Keratinocyte (primary cell): ENCODE data around the gene TEKTIP1.

ENCODE experiments used
- EZH2 ChIP-seq: IDR thresholded peaks from one replicate; pipeline ENCODE4 v1.6.1; 2012; ENCODE audit warnings: inconsistent platforms, mild to moderate bottlenecking, low read length, moderate library complexity
- TF ChIP-seq, protein P1 (sequence below), 3 experiments: IDR thresholded peaks in 1 of 3; conservative IDR thresholded peaks in 1 of 3; optimal IDR thresholded peaks in 1 of 3; 2 replicates in 2 of 3; 3 replicates in 1 of 3; pipeline versions ENCODE3 to v1.5.1; 2011; ENCODE audit warnings: low read length in 3 of 3, mild to moderate bottlenecking in 3 of 3, moderate library complexity in 2 of 3, control low read depth in 1 of 3, inconsistent platforms in 1 of 3; ENCODE audit not compliant: insufficient read depth in 2 of 3; ENCODE audit errors: extremely low read depth in 1 of 3

- TF ChIP-seq, protein P1, sequence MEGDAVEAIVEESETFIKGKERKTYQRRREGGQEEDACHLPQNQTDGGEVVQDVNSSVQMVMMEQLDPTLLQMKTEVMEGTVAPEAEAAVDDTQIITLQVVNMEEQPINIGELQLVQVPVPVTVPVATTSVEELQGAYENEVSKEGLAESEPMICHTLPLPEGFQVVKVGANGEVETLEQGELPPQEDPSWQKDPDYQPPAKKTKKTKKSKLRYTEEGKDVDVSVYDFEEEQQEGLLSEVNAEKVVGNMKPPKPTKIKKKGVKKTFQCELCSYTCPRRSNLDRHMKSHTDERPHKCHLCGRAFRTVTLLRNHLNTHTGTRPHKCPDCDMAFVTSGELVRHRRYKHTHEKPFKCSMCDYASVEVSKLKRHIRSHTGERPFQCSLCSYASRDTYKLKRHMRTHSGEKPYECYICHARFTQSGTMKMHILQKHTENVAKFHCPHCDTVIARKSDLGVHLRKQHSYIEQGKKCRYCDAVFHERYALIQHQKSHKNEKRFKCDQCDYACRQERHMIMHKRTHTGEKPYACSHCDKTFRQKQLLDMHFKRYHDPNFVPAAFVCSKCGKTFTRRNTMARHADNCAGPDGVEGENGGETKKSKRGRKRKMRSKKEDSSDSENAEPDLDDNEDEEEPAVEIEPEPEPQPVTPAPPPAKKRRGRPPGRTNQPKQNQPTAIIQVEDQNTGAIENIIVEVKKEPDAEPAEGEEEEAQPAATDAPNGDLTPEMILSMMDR (optimal IDR thresholded peaks at IDR 0.05 in 1 of 3, IDR thresholded peaks at IDR 0.05 in 1 of 3, conservative IDR thresholded peaks at IDR 0.05 in 1 of 3; ENCODE audit: extremely low read depth in 1 of 3, insufficient read depth in 2 of 3, low read length in 3 of 3): no peak
- no peak for TF ChIP-seq EZH2
Measured at GRCh38 chr19:3523361-3524077, 15.5 kb upstream of the TEKTIP1 start.
